Effector CD8-positive, alpha-beta T cell (primary cell): ENCODE data around the gene MCOLN3.

Experiments used
- DNase-seq: peaks from one replicate; lab custom pipeline; 2025; lab: John Stamatoyannopoulos, UW
- total RNA-seq, 4 experiments: gene quantifications; one replicate each; lab custom pipeline; 2026; lab: John Stamatoyannopoulos, UW

MCOLN3 gene
- total RNA-seq = 0 to 3.6 (median 1.7) reads per million in 4 experiments

GRCh38 chr1:85048296-85049064, at the start of gene MCOLN3:
TSS of gene MCOLN3 (minus strand) at chr1:85048500. CDS start at chr1:85045360, 3,140 bp downstream.
- DNase-seq = no peak

GRCh38 chr1:85093644-85094043, 45.3 kb upstream of the MCOLN3 start:
- no peak for DNase-seq

GRCh38 chr1:85091671-85092280, 43.5 kb upstream of the MCOLN3 start:
- DNase-seq = no peak

GRCh38 chr1:85090225-85090624, 41.9 kb upstream of the MCOLN3 start:
- no peak for DNase-seq

GRCh38 chr1:85089203-85089602, 40.9 kb upstream of the MCOLN3 start:
- no peak for DNase-seq

- DNase-seq = no peak
Observed at GRCh38 chr1:85088408-85088784, 40.1 kb upstream of the MCOLN3 start.

- DNase-seq = no peak
Observed at GRCh38 chr1:85087659-85088407, 39.5 kb upstream of the MCOLN3 start.

- no peak for DNase-seq
Observed at GRCh38 chr1:85085417-85085816, 37.1 kb upstream of the MCOLN3 start.

- DNase-seq = no peak
Observed at GRCh38 chr1:85078903-85079302, 30.6 kb upstream of the MCOLN3 start.

GRCh38 chr1:85074365-85074964, 26.2 kb upstream of the MCOLN3 start:
- DNase-seq = no peak

- DNase-seq = no peak
Observed at GRCh38 chr1:85070972-85071492, 22.7 kb upstream of the MCOLN3 start.

GRCh38 chr1:85068846-85069245, 20.5 kb upstream of the MCOLN3 start:
- no peak for DNase-seq

- no peak for DNase-seq
Observed at GRCh38 chr1:85065550-85065949, 17.2 kb upstream of the MCOLN3 start.

GRCh38 chr1:85062425-85063026, 14.2 kb upstream of the MCOLN3 start:
- no peak for DNase-seq

- DNase-seq = peak; percentile 72
Observed at GRCh38 chr1:85061711-85062424, 13.6 kb upstream of the MCOLN3 start.

GRCh38 chr1:85060038-85060437, 11.7 kb upstream of the MCOLN3 start:
- DNase-seq = no peak

GRCh38 chr1:85059563-85059962, 11.3 kb upstream of the MCOLN3 start:
- no peak for DNase-seq

- DNase-seq = no peak
Observed at GRCh38 chr1:85058786-85059185, 10.5 kb upstream of the MCOLN3 start.

- DNase-seq = no peak
Observed at GRCh38 chr1:85058311-85058710, 10.0 kb upstream of the MCOLN3 start.

GRCh38 chr1:85054664-85055063, 6.4 kb upstream of the MCOLN3 start:
- no peak for DNase-seq

GRCh38 chr1:85049735-85050166, 1.5 kb upstream of the MCOLN3 start:
- no peak for DNase-seq
